HG03139 (cell line): ENCODE measurements around the gene GNAZ.

Experiments
- ATAC-seq: cut with Tn5 transposase; IDR thresholded peaks from one replicate; pipeline ENCODE4 v1.9.1; 2021; ENCODE audit not compliant: unreplicated experiment

GNAZ gene

GRCh38 chr22:23075525-23076216 lies 5.4 kb downstream of the GNAZ start:
- ATAC-seq = no peak

- no peak for ATAC-seq
These were observed 6.7 kb downstream of the GNAZ start for GRCh38 chr22:23076896-23077572.

GRCh38 chr22:23077627-23078461 lies 7.5 kb downstream of the GNAZ start:
- no peak for ATAC-seq

GRCh38 chr22:23078462-23078787 lies 8.1 kb downstream of the GNAZ start:
- no peak for ATAC-seq

DNA sequence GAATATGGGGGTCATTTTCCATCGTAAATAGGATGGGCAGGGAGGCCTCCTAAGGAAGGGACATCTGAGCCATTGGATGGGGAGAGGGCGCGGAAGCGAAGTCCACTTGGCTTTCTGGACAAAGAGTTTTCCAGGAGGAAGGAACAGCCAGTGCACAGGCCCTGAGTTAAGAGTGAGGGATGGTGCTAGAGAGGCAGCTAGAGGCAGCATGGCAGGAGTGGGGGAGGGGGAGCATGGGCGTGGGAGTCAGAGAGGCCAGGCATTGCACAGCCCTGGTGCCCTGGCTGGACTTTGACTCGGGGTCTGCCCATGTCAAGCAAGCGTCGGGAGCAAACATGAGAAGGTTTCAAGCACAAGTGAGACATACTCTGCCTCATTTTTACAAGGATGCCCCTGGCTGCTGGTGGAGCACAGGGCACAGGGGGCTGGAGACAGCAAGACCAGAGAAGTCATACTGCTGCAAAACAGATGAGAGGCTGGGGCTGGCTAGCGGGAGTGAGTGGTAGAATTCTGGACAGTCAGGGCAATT lies 9.0 kb downstream of the GNAZ start:
- ATAC-seq = no peak

- no peak for ATAC-seq
These were observed 9.6 kb downstream of the GNAZ start for GRCh38 chr22:23079814-23080521.

GRCh38 chr22:23080613-23081290 lies 10.4 kb downstream of the GNAZ start:
- ATAC-seq = no peak

- ATAC-seq = no peak
These were observed 12.4 kb downstream of the GNAZ start for GRCh38 chr22:23082534-23083314.

GRCh38 chr22:23083315-23084021 lies 13.1 kb downstream of the GNAZ start:
- ATAC-seq = no peak

- no peak for ATAC-seq
These were observed 14.4 kb downstream of the GNAZ start for GRCh38 chr22:23084453-23085350.

- ATAC-seq = no peak
These were observed 15.0 kb downstream of the GNAZ start for GRCh38 chr22:23085351-23085671.

GRCh38 chr22:23085785-23086184 lies 15.5 kb downstream of the GNAZ start:
- no peak for ATAC-seq

DNA sequence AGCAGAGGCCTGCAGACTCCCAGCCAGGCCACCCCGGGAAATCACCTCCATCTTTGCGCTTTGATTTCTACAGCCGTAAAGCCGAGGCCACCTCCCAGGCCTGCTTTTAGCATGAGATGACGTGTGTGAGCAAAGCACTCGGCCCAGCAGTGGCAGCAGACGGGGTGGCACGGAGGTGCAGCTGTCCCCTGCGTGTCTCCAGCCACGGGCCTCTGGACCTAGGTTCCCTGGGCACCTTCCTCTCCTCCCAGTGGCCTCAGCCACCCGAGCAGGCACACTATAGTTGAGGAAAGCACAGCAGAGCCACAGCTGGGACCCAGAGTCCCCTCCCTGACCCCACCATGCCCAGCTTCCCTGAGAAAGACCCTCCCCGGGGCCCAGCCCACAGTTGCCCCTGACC lies 15.9 kb downstream of the GNAZ start:
- ATAC-seq = no peak

GRCh38 chr22:23086787-23087186 lies 16.5 kb downstream of the GNAZ start:
- ATAC-seq = no peak

DNA sequence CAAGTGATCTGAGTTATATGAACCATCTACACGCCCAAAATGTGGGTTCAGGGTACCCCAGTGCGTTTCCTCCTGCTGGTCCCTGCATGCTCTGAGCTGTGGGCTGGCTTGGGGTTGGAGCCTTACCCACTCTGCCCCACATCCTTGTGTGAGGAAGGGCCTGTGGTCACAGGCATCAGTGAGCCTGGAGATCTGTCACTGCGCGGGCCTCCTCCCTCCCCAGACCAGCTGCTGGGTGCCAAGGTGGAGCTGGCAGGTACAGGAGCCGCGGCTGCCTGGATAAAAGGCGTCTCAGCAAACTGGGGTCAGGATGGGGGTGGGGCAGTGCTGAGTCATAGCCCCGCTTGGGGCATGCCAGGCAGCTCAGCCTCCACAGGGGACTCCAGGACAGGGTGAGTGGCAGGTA lies 17.9 kb downstream of the GNAZ start:
- no peak for ATAC-seq

- no peak for ATAC-seq
These were observed 18.7 kb downstream of the GNAZ start for GRCh38 chr22:23089010-23089409.

GRCh38 chr22:23089633-23090456 lies 19.5 kb downstream of the GNAZ start:
- no peak for ATAC-seq

DNA sequence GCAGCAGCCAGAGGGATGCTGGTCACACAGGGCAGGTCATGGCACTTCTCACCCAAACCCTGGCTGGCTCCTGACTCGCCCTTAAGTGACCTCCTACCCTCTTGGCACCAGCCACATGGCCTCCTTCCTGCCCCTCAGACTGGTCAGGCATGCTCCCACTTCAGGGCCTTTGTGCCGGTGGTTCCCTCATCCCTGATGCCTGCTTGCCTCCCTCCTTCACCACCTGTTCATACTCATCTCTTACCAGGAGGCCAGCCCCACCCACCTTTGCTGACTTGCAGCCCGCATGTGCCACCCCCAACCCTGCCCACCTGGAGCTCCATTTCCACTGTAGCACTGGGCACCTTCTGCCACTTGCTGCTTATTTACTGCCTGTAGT lies 20.1 kb downstream of the GNAZ start:
- ATAC-seq = no peak
